Lower lobe of right lung (tissue), 2 donors: Measurements from ENCODE around the gene MAN2B2. TPM values are rescaled to one million over a fixed set of nuclear protein-coding genes. Genes with fewer than 3 reads are reported as not detected.

Source experiments
- ATAC-seq, 2 donors: fragments of 200-7000 bp; cut with Tn5 transposase; one replicate each; pipeline ENCODE4 v1.9.1; 2020 to 2022; ENCODE audit warnings: mild to moderate bottlenecking in 2 of 2, moderate library complexity in 2 of 2
- DNase-seq: peaks from one replicate; pipeline ENCODE4 v3.0.0-alpha.2; 2020
- H3K27ac ChIP-seq: fragments of 200-600 bp; one replicate; pipeline ENCODE4 v1.8.0; 2022
- H3K27me3 ChIP-seq: fragments of 200-600 bp; one replicate; pipeline ENCODE4 v1.8.0; 2022; ENCODE audit warnings: low read depth
- H3K36me3 ChIP-seq: fragments of 200-600 bp; one replicate; pipeline ENCODE4 v1.8.0; 2022; ENCODE audit warnings: mild to moderate bottlenecking
- H3K4me1 ChIP-seq: fragments of 200-600 bp; one replicate; pipeline ENCODE4 v1.8.0; 2022
- H3K4me3 ChIP-seq: fragments of 200-600 bp; one replicate; pipeline ENCODE4 v1.8.0; 2022; ENCODE audit warnings: mild to moderate bottlenecking
- H3K9me3 ChIP-seq: fragments of 200-600 bp; one replicate; pipeline ENCODE4 v1.8.0; 2022
- CTCF ChIP-seq: fragments of 200-600 bp; IDR thresholded peaks from one replicate; pipeline ENCODE4 v1.8.0; 2022; ENCODE audit warnings: antibody characterized with exemption, mild to moderate bottlenecking
- intact Hi-C: fragments of 100-400 bp; cut with DNase I; formaldehyde crosslinking; loops from one replicate; pipeline ENCODE4 v1.11.0; 2022
- total RNA-seq: library from RNA; stranded (reverse); fragmentation: NEBNext Ultra II Directional; extraction: Animal tissue kit (Norgen Biotek cat#: 25700); gene quantifications from one replicate; pipeline ENCODE4 v1.2.1, GENCODE V29; 2021
- donor health status: DM: no; HTN: yes; CAD: no; lungs with severe emphysema.

MAN2B2 gene
- total RNA-seq, 1 donor from 2014 or later: 41.2 TPM

GRCh38 chr4:6616087-6616995 is 41.4 kb downstream of the MAN2B2 start:
- no peaks in the 10 kb centered on the region for H3K4me1 ChIP-seq
- peaks cover 85% of the 10 kb centered on the region for H3K36me3 ChIP-seq
- no peak for TF ChIP-seq CTCF
- DNase-seq: no peak
- intact Hi-C loops: no loop called here
- H3K27ac ChIP-seq: no peak overlapping the region
- ATAC-seq: no peak
- no peaks in the 10 kb centered on the region for H3K27me3 ChIP-seq
- H3K4me3 ChIP-seq: no peak overlapping the region
- H3K9me3 ChIP-seq: no peaks in the 10 kb centered on the region

GRCh38 chr4:6617246-6617645 is 42.3 kb downstream of the MAN2B2 start:
- intact Hi-C loops: no loop called here
- no peak for ATAC-seq
- Histone ChIP-seq H3K27me3 (no peaks in the 10 kb centered on the region), H3K27ac (no peak overlapping the region), H3K4me1 (no peaks in the 10 kb centered on the region), H3K4me3 (no peak overlapping the region), H3K9me3 (no peaks in the 10 kb centered on the region), H3K36me3 (peaks cover 76% of the 10 kb centered on the region)
- no peak for TF ChIP-seq CTCF
- DNase-seq: no peak

DNA sequence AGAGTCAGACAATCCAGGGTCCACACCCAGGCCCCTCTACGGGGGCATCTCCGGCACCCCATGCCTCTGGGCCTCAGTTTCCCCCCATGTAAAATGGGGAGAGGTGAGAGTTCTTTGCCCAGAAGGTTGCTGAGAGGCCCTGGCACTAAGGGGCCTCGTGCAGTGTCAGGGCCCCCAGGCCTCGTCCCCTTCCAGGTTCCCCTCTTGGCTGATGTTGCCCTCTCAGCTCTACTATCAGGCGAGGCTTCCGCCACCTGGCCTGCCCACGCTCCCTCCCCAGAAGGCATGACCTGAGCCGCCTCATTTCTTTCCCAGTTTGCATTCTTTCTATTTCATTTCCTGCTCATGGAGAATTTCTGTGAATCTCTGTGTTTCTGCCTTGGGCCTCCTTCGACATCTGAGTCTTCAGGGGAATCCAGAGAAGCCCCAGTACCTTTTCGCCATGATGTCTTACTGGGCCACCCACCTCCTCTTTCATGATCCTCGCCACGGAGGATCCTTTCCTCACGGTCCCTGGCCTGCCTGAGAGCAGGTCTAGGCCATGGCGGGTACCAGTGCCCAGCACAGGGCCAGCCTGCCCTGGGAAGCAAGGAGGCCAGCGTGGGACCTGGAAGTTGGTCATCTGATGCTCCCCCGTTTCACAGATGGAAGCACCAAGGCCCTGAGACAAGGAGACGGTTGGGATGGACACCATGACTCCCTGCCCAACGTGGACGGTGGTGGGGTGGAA is 43.6 kb downstream of the MAN2B2 start:
- no peak for TF ChIP-seq CTCF
- intact Hi-C loops: no loop called here
- H3K27me3 ChIP-seq: no peaks in the 10 kb centered on the region
- DNase-seq: peak; percentile 13
- no peak overlapping the region for H3K27ac ChIP-seq
- no peak for ATAC-seq
- H3K9me3 ChIP-seq: no peaks in the 10 kb centered on the region
- peaks cover 68% of the 10 kb centered on the region for H3K36me3 ChIP-seq
- no peaks in the 10 kb centered on the region for H3K4me1 ChIP-seq
- H3K4me3 ChIP-seq: no peak overlapping the region

- intact Hi-C loops: no loop called here
- Histone ChIP-seq H3K27ac (no peak overlapping the region), H3K36me3 (peaks cover 64% of the 10 kb centered on the region), H3K4me3 (no peak overlapping the region), H3K4me1 (no peaks in the 10 kb centered on the region), H3K27me3 (no peaks in the 10 kb centered on the region), H3K9me3 (no peaks in the 10 kb centered on the region)
- ATAC-seq (no peak), DNase-seq (peak; percentile 19)
- no peak for TF ChIP-seq CTCF
Measured at GRCh38 chr4:6619116-6619465, 44.1 kb downstream of the MAN2B2 start.

GRCh38 chr4:6619466-6620255 is 44.7 kb downstream of the MAN2B2 start:
- peaks cover 59% of the 10 kb centered on the region for H3K36me3 ChIP-seq
- no peaks in the 10 kb centered on the region for H3K4me1 ChIP-seq
- DNase-seq (no peak), ATAC-seq (peak; percentile 6 to 9)
- no peak for TF ChIP-seq CTCF
- H3K27me3 ChIP-seq: no peaks in the 10 kb centered on the region
- H3K27ac ChIP-seq: no peak overlapping the region
- no peaks in the 10 kb centered on the region for H3K9me3 ChIP-seq
- intact Hi-C loops: no loop called here
- no peak overlapping the region for H3K4me3 ChIP-seq
